K562 (cell line): ENCODE data around the gene RBPJ. TPM values are rescaled to one million over a fixed set of nuclear protein-coding genes. Genes with fewer than 3 reads are reported as not detected.

Experiments
- CCNT2 ChIP-seq: IDR thresholded peaks from 2 replicates; pipeline ENCODE4 v1.6.1; 2011; ENCODE audit warnings: borderline replicate concordance, low read depth, mild to moderate bottlenecking, moderate library complexity, mixed read lengths, low read length; ENCODE audit not compliant: insufficient read length; ENCODE audit errors: extremely low read depth
- DIDO1 ChIP-seq: fragments of 450-650 bp; IDR thresholded peaks from 2 replicates; pipeline ENCODE4 v1.6.1; 2016; ENCODE audit warnings: low read depth, missing biosample characterization, missing genetic modification characterization
- FIP1L1 ChIP-seq: fragments of 200-400 bp; formaldehyde crosslinking; IDR thresholded peaks from 2 replicates; pipeline ENCODE4 v1.6.1; 2018; ENCODE audit warnings: mild to moderate bottlenecking, low read depth, low read length; ENCODE audit not compliant: poor library complexity, severe bottlenecking
- GATA2 ChIP-seq: sonication (generic); formaldehyde crosslinking; IDR thresholded peaks from 2 replicates; pipeline ENCODE4 v1.4.0; 2020; ENCODE audit warnings: mild to moderate bottlenecking, missing genetic modification reagents
- HCFC1 ChIP-seq: IDR thresholded peaks from 2 replicates; pipeline ENCODE4 v1.6.1; 2012; ENCODE audit warnings: low read depth, low read length, improper control_type of control experiment
- HDAC1 ChIP-seq, 2 experiments: fragments of 450-650 bp; IDR thresholded peaks; 2 replicates each; pipeline ENCODE4 v1.6.1; 2016 to 2017; ENCODE audit warnings: inconsistent platforms in 1 of 2, mild to moderate bottlenecking in 1 of 2, moderate library complexity in 1 of 2
- LARP7 ChIP-seq: fragments of 450-650 bp; IDR thresholded peaks from 2 replicates; pipeline ENCODE4 v1.6.1; 2016
- PHB2 ChIP-seq: fragments of 450-650 bp; IDR thresholded peaks from 2 replicates; pipeline ENCODE4 v1.6.1; 2017; ENCODE audit warnings: low read depth
- RBM34 ChIP-seq: fragments of 200-400 bp; formaldehyde crosslinking; IDR thresholded peaks from 2 replicates; pipeline ENCODE4 v1.6.1; 2018; ENCODE audit warnings: low read length, borderline replicate concordance; ENCODE audit not compliant: insufficient read depth
- SIX5 ChIP-seq, 2 experiments: IDR thresholded peaks; 2 replicates each; pipeline ENCODE4 v1.6.1; 2011; ENCODE audit warnings: low read length in 2 of 2, borderline replicate concordance in 1 of 2, low read depth in 1 of 2, mild to moderate bottlenecking in 1 of 2, moderate library complexity in 1 of 2; ENCODE audit not compliant: insufficient read depth in 1 of 2
- TEAD2 ChIP-seq: fragments of 450-650 bp; IDR thresholded peaks from 2 replicates; pipeline ENCODE4 v1.6.1; 2016; ENCODE audit warnings: missing genetic modification characterization, control low read depth, missing compliant biosample characterization
- WHSC1 ChIP-seq: IDR thresholded peaks from one replicate; pipeline ENCODE4 v1.6.1; 2012; ENCODE audit warnings: low read length, control low read depth, inconsistent platforms
- ZC3H4 ChIP-seq: sonication (generic); formaldehyde crosslinking; IDR thresholded peaks from 2 replicates; pipeline ENCODE4 v1.9.0; 2021; ENCODE audit warnings: missing genetic modification reagents, borderline replicate concordance
- ZKSCAN8 ChIP-seq: fragments of 200-800 bp; sonication (Bioruptor generic); IDR thresholded peaks from 2 replicates; pipeline ENCODE4 v1.6.1; 2016; ENCODE audit warnings: missing genetic modification characterization, missing compliant biosample characterization
- ZNF274 ChIP-seq: IDR thresholded peaks from 2 replicates; pipeline ENCODE4 v1.6.1; 2011; ENCODE audit warnings: low read depth, mild to moderate bottlenecking, low read length, moderate library complexity, borderline replicate concordance
- ZNF41 ChIP-seq: fragments of 250-450 bp; sonication (Bioruptor Pico); conservative IDR thresholded peaks from 2 replicates; pipeline ENCODE4 v1.4.0; 2020; ENCODE audit warnings: mild to moderate bottlenecking
- polyA plus RNA-seq, 8 experiments: library from polyadenylated mRNA; depleted of rRNA in 4 of 8; stranded (reverse) in 5 of 8; unstranded in 3 of 8; fragments of >200 nt; fragmentation: Nextera tagmentation in 2 of 8; fragmentation: Illumina TruSeq in 1 of 8; extraction: Ambion mirVana in 2 of 8; extraction: Trizol in 1 of 8; gene quantifications; 2 replicates each; pipeline versions ENCODE4 v1.2.1 to v1.2.3, GENCODE V29; 2011 to 2014; ENCODE audit warnings: inconsistent platforms in 1 of 8, missing spikeins in 1 of 8
- total RNA-seq, 7 experiments: library from RNA; depleted of rRNA in 6 of 7; stranded (reverse); fragments of >200 nt in 6 of 7; fragmentation: Illumina TruSeq in 2 of 7; extraction: Trizol in 2 of 7; gene quantifications; 2 replicates each; pipeline versions ENCODE4 v1.2.1 to v1.2.3, GENCODE V29; 2011 to 2021; ENCODE audit warnings: low replicate concordance in 1 of 7
- TF ChIP-seq, protein P1 (sequence below): sonication (generic); formaldehyde crosslinking; IDR thresholded peaks from 2 replicates; pipeline ENCODE4 v1.9.0; 2022; ENCODE audit warnings: mild to moderate bottlenecking, missing genetic modification reagents
- TF ChIP-seq, protein P2 (sequence below): fragments of 250-450 bp; sonication (Bioruptor Pico); IDR thresholded peaks from 2 replicates; pipeline ENCODE4 v1.4.0; 2020
- TF ChIP-seq, protein P3 (sequence below): IDR thresholded peaks from 3 replicates; pipeline ENCODE4 v1.6.1; 2011; ENCODE audit warnings: borderline replicate concordance, mild to moderate bottlenecking, moderate library complexity; ENCODE audit not compliant: insufficient read length; ENCODE audit errors: extremely low read depth

The RBPJ gene
- total and polyA plus RNA-seq, 9 of the 15 experiments (the other 6 are each of a cell fraction or from before 2014, with no cell fraction given), result 17.2 to 49.4 (median 33.8) TPM

DNA sequence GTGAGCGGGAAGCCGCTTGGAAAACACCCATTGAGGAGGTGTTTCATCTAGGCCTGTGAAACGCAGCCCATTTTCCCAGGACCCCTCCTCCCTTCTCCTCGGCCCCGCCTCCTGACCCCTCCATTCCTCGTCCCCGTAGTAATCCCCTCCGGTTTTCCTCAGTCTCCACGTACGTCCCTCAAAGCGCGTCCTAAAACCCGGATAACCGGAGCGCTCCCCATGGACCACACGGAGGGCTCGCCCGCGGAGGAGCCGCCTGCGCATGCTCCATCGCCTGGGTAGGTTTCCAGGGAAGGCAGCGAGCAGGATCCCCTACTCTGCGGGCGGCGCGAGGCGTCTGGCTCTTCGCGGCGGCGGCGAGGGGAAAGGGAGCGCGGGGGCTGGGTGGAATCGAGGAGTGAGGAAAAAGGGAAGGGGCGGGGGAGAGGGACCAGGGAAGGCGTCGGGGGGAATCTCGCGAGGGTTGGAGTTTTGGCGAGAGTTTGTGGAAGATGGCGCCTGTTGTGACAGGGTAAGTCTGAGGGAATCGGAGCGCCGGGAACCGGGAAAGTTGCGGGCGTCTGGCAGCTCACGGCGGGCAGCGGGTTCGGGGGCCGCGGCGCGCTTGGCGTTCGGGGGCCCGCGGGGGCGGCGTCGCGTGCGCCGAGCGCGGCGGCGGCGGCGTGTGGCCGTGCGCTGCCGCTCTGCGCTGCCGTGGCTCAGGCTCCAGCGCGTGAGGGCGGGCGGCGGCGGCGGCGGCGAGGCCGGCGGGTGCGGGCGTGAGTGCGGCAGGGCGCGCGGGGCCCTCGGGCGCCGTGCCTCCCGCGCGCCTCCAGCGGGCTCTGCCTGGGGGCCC, at the start of gene RBPJ (continued):
- no peak for TF ChIP-seq SIX5 (IDR thresholded peaks at IDR 0.05; ENCODE audit: borderline replicate concordance in 1 of 2, insufficient read depth in 1 of 2, low read depth in 1 of 2, low read length in 2 of 2)
- no peak for TF ChIP-seq ZKSCAN8 (CRISPR knock-in tag)
- TF ChIP-seq WHSC1, result no peak
- TF ChIP-seq CCNT2, result peak; percentile 5
- no peak for TF ChIP-seq PHB2
- no peak for TF ChIP-seq GATA2 (CRISPR knock-in tag)
- TF ChIP-seq, protein P1, sequence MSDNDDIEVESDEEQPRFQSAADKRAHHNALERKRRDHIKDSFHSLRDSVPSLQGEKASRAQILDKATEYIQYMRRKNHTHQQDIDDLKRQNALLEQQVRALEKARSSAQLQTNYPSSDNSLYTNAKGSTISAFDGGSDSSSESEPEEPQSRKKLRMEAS (CRISPR knock-in tag), result peak; percentile 48
- peak; percentile 54 to 62; a peak in 2 of 4 replicates for TF ChIP-seq HDAC1 (IDR thresholded peaks at IDR 0.05)
- TF ChIP-seq, protein P2, sequence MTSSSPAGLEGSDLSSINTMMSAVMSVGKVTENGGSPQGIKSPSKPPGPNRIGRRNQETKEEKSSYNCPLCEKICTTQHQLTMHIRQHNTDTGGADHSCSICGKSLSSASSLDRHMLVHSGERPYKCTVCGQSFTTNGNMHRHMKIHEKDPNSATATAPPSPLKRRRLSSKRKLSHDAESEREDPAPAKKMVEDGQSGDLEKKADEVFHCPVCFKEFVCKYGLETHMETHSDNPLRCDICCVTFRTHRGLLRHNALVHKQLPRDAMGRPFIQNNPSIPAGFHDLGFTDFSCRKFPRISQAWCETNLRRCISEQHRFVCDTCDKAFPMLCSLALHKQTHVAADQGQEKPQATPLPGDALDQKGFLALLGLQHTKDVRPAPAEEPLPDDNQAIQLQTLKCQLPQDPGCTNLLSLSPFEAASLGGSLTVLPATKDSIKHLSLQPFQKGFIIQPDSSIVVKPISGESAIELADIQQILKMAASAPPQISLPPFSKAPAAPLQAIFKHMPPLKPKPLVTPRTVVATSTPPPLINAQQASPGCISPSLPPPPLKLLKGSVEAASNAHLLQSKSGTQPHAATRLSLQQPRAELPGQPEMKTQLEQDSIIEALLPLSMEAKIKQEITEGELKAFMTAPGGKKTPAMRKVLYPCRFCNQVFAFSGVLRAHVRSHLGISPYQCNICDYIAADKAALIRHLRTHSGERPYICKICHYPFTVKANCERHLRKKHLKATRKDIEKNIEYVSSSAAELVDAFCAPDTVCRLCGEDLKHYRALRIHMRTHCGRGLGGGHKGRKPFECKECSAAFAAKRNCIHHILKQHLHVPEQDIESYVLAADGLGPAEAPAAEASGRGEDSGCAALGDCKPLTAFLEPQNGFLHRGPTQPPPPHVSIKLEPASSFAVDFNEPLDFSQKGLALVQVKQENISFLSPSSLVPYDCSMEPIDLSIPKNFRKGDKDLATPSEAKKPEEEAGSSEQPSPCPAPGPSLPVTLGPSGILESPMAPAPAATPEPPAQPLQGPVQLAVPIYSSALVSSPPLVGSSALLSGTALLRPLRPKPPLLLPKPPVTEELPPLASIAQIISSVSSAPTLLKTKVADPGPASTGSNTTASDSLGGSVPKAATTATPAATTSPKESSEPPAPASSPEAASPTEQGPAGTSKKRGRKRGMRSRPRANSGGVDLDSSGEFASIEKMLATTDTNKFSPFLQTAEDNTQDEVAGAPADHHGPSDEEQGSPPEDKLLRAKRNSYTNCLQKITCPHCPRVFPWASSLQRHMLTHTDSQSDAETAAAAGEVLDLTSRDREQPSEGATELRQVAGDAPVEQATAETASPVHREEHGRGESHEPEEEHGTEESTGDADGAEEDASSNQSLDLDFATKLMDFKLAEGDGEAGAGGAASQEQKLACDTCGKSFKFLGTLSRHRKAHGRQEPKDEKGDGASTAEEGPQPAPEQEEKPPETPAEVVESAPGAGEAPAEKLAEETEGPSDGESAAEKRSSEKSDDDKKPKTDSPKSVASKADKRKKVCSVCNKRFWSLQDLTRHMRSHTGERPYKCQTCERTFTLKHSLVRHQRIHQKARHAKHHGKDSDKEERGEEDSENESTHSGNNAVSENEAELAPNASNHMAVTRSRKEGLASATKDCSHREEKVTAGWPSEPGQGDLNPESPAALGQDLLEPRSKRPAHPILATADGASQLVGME, result 0 out of 2 replicates have a peak, but pooled peaks have one; percentile 43
- no peak for TF ChIP-seq ZC3H4
- no peak for TF ChIP-seq RBM34
- TF ChIP-seq DIDO1 (tag), result no peak
- TF ChIP-seq ZNF274, result no peak
- no peak for TF ChIP-seq FIP1L1
- TF ChIP-seq ZNF41 (CRISPR knock-in tag), result no peak
- no peak for TF ChIP-seq TEAD2
- TF ChIP-seq HCFC1, result peak; percentile 50
- no peak for TF ChIP-seq LARP7
- TF ChIP-seq, protein P3, sequence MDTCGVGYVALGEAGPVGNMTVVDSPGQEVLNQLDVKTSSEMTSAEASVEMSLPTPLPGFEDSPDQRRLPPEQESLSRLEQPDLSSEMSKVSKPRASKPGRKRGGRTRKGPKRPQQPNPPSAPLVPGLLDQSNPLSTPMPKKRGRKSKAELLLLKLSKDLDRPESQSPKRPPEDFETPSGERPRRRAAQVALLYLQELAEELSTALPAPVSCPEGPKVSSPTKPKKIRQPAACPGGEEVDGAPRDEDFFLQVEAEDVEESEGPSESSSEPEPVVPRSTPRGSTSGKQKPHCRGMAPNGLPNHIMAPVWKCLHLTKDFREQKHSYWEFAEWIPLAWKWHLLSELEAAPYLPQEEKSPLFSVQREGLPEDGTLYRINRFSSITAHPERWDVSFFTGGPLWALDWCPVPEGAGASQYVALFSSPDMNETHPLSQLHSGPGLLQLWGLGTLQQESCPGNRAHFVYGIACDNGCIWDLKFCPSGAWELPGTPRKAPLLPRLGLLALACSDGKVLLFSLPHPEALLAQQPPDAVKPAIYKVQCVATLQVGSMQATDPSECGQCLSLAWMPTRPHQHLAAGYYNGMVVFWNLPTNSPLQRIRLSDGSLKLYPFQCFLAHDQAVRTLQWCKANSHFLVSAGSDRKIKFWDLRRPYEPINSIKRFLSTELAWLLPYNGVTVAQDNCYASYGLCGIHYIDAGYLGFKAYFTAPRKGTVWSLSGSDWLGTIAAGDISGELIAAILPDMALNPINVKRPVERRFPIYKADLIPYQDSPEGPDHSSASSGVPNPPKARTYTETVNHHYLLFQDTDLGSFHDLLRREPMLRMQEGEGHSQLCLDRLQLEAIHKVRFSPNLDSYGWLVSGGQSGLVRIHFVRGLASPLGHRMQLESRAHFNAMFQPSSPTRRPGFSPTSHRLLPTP, result no peak
